Measurements from ENCODE around the gene ACTL6A.

DNA sequence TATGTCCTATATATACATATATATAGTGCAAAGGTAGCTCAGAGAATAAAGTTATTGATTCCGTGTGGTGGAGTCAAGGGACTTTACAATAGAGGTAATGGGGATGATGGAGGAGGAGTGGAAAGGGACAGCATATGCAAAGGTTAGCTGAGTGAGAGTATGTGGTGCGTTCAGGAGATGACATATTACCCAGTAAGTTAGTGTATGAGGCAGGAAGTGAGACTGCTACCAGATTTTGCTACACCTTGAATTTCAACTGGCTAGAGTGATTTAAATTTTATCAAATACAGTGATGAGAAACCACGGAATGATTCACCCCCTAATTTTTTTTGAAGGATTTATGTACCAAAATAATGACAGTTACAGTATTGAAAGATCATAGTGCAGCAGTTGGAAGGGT lies 2.8 kb downstream of the ACTL6A start:
- TF ChIP-seq, protein P1, sequence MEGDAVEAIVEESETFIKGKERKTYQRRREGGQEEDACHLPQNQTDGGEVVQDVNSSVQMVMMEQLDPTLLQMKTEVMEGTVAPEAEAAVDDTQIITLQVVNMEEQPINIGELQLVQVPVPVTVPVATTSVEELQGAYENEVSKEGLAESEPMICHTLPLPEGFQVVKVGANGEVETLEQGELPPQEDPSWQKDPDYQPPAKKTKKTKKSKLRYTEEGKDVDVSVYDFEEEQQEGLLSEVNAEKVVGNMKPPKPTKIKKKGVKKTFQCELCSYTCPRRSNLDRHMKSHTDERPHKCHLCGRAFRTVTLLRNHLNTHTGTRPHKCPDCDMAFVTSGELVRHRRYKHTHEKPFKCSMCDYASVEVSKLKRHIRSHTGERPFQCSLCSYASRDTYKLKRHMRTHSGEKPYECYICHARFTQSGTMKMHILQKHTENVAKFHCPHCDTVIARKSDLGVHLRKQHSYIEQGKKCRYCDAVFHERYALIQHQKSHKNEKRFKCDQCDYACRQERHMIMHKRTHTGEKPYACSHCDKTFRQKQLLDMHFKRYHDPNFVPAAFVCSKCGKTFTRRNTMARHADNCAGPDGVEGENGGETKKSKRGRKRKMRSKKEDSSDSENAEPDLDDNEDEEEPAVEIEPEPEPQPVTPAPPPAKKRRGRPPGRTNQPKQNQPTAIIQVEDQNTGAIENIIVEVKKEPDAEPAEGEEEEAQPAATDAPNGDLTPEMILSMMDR (IDR thresholded peaks at IDR 0.05; ENCODE audit: low read depth, low read length, poor library complexity, severe bottlenecking): no peak
- TF ChIP-seq EZH2phosphoT487 (IDR thresholded peaks at IDR 0.05; ENCODE audit: borderline replicate concordance, low read length): no peak
